Activated CD4-positive, alpha-beta T cell treated with anti-CD3 and anti-CD28 coated beads, Interleukin-2, amount 10 ng/mL, durations not matched to agents 24 days and 14 days (primary cell): ENCODE measurements around the gene ATRNL1. TPM values are rescaled to one million over a fixed set of nuclear protein-coding genes. Genes with fewer than 3 reads are reported as not detected.
"Not testable (repeated sequence)": the region's sequence is repeated elsewhere in the genome, so short reads cannot be mapped to it uniquely, and the experiment has no call there.

Experiments used
- DNase-seq: peaks from one replicate; pipeline ENCODE4 v3.0.0; 2022
- H3K27ac Mint-ChIP-seq: one replicate; pipeline ENCODE4 v1.8.0; 2022; ENCODE audit warnings: mild to moderate bottlenecking, mixed read lengths
- H3K27me3 Mint-ChIP-seq: one replicate; pipeline ENCODE4 v1.8.0; 2022; ENCODE audit warnings: mixed read lengths
- H3K36me3 Mint-ChIP-seq: one replicate; pipeline ENCODE4 v1.8.0; 2022; ENCODE audit warnings: low read depth, mild to moderate bottlenecking, mixed read lengths
- H3K4me1 Mint-ChIP-seq: one replicate; pipeline ENCODE4 v1.8.0; 2021; ENCODE audit warnings: mixed read lengths
- H3K4me3 Mint-ChIP-seq: one replicate; pipeline ENCODE4 v1.8.0; 2022; ENCODE audit warnings: mild to moderate bottlenecking, moderate library complexity, mixed read lengths
- H3K9me3 Mint-ChIP-seq: one replicate; pipeline ENCODE4 v1.8.0; 2021; ENCODE audit warnings: mixed read lengths
- intact Hi-C: fragments of 100-400 bp; cut with micrococcal nuclease; formaldehyde crosslinking; loops from one replicate; pipeline ENCODE4 v1.15.1; 2023
- total RNA-seq: library from RNA; stranded (reverse); gene quantifications from 2 replicates; pipeline ENCODE4 v1.2.3, GENCODE V29; 2022

Gene ATRNL1
- total RNA-seq, 1 donor from 2014 or later, result 0.26 TPM

- Mint-ChIP-seq H3K4me1 (no peaks in the 10 kb centered on the region), H3K27me3 (no peaks in the 10 kb centered on the region), H3K36me3 (no peaks in the 10 kb centered on the region), H3K4me3 (no peak overlapping the region), H3K9me3 (no peaks in the 10 kb centered on the region), H3K27ac (no peak overlapping the region)
- no peak for DNase-seq
- intact Hi-C loops, result no loop called here
These were observed 348.9 kb downstream of the ATRNL1 start for GRCh38 chr10:115441907-115442545.

DNA sequence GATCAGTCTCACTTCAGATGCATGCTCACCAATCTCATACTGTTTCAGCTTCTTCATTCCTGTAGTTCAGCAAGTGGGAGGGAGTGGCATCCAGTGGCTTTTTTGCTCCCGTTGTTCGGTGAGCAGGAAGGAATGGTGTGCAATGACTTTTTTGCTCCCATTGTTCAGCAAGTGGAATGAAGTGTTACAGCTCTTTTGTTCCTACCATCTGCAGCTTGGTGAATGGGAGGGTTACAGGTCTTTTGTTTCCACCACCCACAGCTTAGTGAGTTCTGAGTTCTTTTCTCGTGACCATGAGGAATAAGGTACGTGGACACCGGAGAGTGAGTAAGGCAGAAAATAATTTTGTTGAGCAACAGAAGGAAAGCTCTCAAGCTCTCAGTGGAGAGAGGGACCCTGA lies 363.6 kb downstream of the ATRNL1 start:
- peaks cover 12% of the 10 kb centered on the region for H3K9me3 Mint-ChIP-seq
- no peaks in the 10 kb centered on the region for H3K4me1 Mint-ChIP-seq
- intact Hi-C loops, result no loop called here
- no peaks in the 10 kb centered on the region for H3K27me3 Mint-ChIP-seq
- H3K27ac Mint-ChIP-seq, result no peak overlapping the region
- H3K4me3 Mint-ChIP-seq, result no peak overlapping the region
- H3K36me3 Mint-ChIP-seq, result no peaks in the 10 kb centered on the region
- DNase-seq, result no peak

GRCh38 chr10:115483294-115483693 lies 390.1 kb downstream of the ATRNL1 start:
- no peak overlapping the region for H3K4me3 Mint-ChIP-seq
- no peak overlapping the region for H3K27ac Mint-ChIP-seq
- DNase-seq, result no peak
- intact Hi-C loops, result no loop called here
- H3K36me3 Mint-ChIP-seq, result no peaks in the 10 kb centered on the region
- no peaks in the 10 kb centered on the region for H3K4me1 Mint-ChIP-seq
- H3K27me3 Mint-ChIP-seq, result no peaks in the 10 kb centered on the region
- no peaks in the 10 kb centered on the region for H3K9me3 Mint-ChIP-seq

DNA sequence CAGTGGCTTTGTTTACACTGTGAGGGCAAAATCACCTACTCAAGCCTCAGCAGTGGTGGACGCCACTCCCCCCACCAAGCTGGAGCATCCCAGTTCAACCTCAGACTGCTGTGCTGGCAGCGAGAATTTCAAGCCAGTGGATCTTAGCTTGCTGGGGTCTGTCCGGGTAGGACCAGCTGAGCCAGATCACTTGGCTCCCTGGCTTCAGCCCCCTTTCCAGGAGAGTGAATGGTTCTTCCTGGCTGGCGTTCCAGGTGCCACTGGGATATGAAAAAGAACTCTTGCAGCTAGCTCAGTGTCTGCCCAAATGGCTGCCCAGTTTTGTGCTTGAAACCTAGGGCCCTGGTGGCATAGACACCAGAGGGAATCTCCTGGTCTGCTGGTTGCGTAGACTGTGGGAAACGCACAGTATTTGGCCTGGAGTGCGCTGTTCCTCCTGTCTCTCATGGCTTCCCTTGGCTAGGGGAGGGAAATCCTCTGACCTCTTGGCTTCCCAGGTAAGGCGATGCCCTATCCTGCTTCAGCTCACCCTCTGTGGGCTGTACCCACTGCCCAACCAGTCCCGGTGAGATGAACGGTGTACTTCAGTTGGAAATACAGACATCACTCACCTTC lies 398.5 kb downstream of the ATRNL1 start:
- intact Hi-C loops, result no loop called here
- no peak for DNase-seq
- Mint-ChIP-seq H3K27ac (no peak overlapping the region), H3K36me3 (no peaks in the 10 kb centered on the region), H3K27me3 (no peaks in the 10 kb centered on the region), H3K9me3 (peaks cover 11% of the 10 kb centered on the region), H3K4me1 (no peaks in the 10 kb centered on the region), H3K4me3 (no peak overlapping the region)

DNA sequence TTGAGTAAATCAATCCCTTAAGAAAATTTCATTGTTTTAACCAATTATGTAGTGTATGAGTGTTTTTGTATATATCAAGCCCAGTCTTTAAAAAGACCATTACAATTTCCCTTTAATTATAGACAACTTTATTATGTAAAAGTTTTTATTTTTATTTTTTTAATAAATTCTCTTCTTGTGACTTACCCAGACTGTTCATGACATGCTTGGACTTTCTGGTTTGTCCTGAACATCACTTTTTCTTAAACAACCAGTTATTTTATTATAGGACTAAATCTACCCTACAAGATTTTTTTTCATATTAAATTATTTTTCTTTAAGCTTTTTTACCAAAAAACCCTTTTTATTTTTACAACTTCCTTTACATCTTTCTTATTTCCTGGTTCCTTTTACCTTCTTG lies 410.4 kb downstream of the ATRNL1 start:
- H3K4me3 Mint-ChIP-seq, result no peak overlapping the region
- H3K4me1 Mint-ChIP-seq, result no peaks in the 10 kb centered on the region
- no peaks in the 10 kb centered on the region for H3K9me3 Mint-ChIP-seq
- no peak overlapping the region for H3K27ac Mint-ChIP-seq
- DNase-seq, result no peak
- H3K36me3 Mint-ChIP-seq, result no peaks in the 10 kb centered on the region
- H3K27me3 Mint-ChIP-seq, result no peaks in the 10 kb centered on the region
- intact Hi-C loops, result no loop called here

- no peaks in the 10 kb centered on the region for H3K36me3 Mint-ChIP-seq
- H3K27me3 Mint-ChIP-seq, result no peaks in the 10 kb centered on the region
These were observed 421.7 kb downstream of the ATRNL1 start for GRCh38 chr10:115514895-115515294.

GRCh38 chr10:115525141-115525540 lies 432.0 kb downstream of the ATRNL1 start:
- Mint-ChIP-seq H3K4me3 (no peak overlapping the region), H3K36me3 (no peaks in the 10 kb centered on the region), H3K27me3 (no peaks in the 10 kb centered on the region), H3K9me3 (no peaks in the 10 kb centered on the region), H3K4me1 (no peaks in the 10 kb centered on the region), H3K27ac (no peak overlapping the region)
- intact Hi-C loops, result no loop called here
- no peak for DNase-seq

More at GRCh38 chr10:115514895-115515294, 421.7 kb downstream of the ATRNL1 start:
- no peak overlapping the region for H3K27ac Mint-ChIP-seq
- no peak for DNase-seq
- intact Hi-C loops, result no loop called here
- H3K9me3 Mint-ChIP-seq, result no peaks in the 10 kb centered on the region
- H3K4me3 Mint-ChIP-seq, result no peak overlapping the region
- no peaks in the 10 kb centered on the region for H3K4me1 Mint-ChIP-seq

DNA sequence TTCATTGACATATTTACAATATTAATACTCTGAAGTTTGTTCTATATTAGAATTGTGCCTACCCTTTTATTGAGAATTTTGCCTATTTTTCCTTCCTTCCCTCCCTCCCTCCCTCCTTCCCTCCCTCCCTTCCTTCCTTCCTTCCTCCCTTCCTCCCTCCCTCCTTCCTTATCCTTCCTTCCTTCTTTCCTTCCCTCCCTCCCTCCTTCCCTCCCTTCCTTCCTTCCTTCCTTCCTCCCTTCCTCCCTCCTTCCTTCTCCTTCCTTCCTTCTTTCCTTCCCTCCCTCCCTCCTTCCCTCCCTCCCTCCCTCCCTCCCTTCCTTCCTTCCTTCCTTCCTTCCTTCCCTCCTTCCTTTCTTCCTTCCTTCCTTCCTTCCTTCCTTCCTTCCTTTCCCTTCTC lies 434.5 kb downstream of the ATRNL1 start:
- H3K27me3 Mint-ChIP-seq, H3K27ac Mint-ChIP-seq, H3K4me1 Mint-ChIP-seq, H3K36me3 Mint-ChIP-seq, H3K4me3 Mint-ChIP-seq, DNase-seq, intact Hi-C loops, H3K9me3 Mint-ChIP-seq: not testable (repeated sequence)

DNA sequence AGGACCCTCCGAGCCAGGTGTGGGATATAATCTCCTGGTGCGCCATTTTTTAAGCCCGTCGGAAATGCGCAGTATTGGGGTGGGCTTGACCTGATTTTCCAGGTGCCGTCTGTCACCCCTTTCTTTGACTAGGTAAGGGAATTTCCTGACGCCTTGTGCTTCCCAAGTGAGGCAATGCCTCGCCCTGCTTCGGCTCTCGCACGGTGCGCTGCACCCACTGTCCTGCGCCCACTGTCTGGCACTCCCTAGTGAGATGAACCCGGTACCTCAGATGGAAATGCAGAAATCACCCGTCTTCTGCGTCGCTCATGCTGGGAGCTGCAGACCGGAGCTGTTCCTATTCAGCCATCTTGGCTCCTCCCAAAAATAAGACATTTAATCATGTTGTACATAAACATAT lies 443.2 kb downstream of the ATRNL1 start:
- DNase-seq, H3K27me3 Mint-ChIP-seq, intact Hi-C loops, H3K27ac Mint-ChIP-seq, H3K36me3 Mint-ChIP-seq, H3K9me3 Mint-ChIP-seq, H3K4me1 Mint-ChIP-seq, H3K4me3 Mint-ChIP-seq: not testable (repeated sequence)

DNA sequence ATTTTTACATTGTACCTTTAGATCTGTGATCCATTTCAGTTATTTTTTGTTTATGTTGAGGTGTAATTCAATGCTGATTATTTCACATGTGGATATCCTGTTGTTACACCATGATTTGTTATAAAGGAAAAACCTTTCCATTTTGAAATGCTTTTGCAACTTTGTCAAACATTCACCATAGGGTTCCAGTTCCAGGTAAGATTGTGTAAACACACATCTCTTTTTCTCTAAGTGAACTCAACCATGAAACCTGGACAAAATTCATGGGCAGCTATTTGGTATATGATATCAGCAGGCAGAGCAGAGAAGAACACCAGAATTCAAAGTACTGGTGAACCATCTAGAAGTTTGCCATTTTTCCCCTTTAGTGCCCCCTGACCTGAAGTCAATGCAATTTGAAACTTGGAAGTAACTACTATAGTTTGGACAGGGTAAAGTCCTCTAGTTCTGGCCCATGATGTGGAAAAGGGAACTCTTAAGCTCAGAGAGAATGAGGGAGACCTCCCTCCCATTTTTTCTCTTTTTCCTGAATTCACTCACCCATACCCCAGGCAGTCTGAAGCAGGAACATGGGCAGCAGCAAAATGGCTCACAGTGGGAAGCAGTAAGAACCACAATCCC lies 446.1 kb downstream of the ATRNL1 start:
- Mint-ChIP-seq H3K36me3 (no peaks in the 10 kb centered on the region), H3K4me3 (no peak overlapping the region), H3K27ac (no peak overlapping the region), H3K4me1 (no peaks in the 10 kb centered on the region), H3K27me3 (no peaks in the 10 kb centered on the region), H3K9me3 (no peaks in the 10 kb centered on the region)
- DNase-seq, result no peak
- intact Hi-C loops, result no loop called here

GRCh38 chr10:115555887-115556402 lies 462.8 kb downstream of the ATRNL1 start:
- no peaks in the 10 kb centered on the region for H3K4me1 Mint-ChIP-seq
- no peaks in the 10 kb centered on the region for H3K9me3 Mint-ChIP-seq
- H3K36me3 Mint-ChIP-seq, result no peaks in the 10 kb centered on the region
- DNase-seq, result no peak
- no peak overlapping the region for H3K27ac Mint-ChIP-seq
- intact Hi-C loops, result no loop called here
- H3K4me3 Mint-ChIP-seq, result no peak overlapping the region
- H3K27me3 Mint-ChIP-seq, result no peaks in the 10 kb centered on the region

- no peaks in the 10 kb centered on the region for H3K9me3 Mint-ChIP-seq
- no peaks in the 10 kb centered on the region for H3K4me1 Mint-ChIP-seq
- no peak for DNase-seq
- H3K27ac Mint-ChIP-seq, result no peak overlapping the region
- no peak overlapping the region for H3K4me3 Mint-ChIP-seq
- intact Hi-C loops, result no loop called here
- no peaks in the 10 kb centered on the region for H3K27me3 Mint-ChIP-seq
- no peaks in the 10 kb centered on the region for H3K36me3 Mint-ChIP-seq
These were observed 465.1 kb downstream of the ATRNL1 start for GRCh38 chr10:115558252-115558651.

- intact Hi-C loops, result no loop called here
- no peaks in the 10 kb centered on the region for H3K27me3 Mint-ChIP-seq
- no peak overlapping the region for H3K4me3 Mint-ChIP-seq
- H3K4me1 Mint-ChIP-seq, result no peaks in the 10 kb centered on the region
- H3K36me3 Mint-ChIP-seq, result no peaks in the 10 kb centered on the region
- no peaks in the 10 kb centered on the region for H3K9me3 Mint-ChIP-seq
- no peak for DNase-seq
- H3K27ac Mint-ChIP-seq, result no peak overlapping the region
These were observed 473.7 kb downstream of the ATRNL1 start for GRCh38 chr10:115566867-115567266.

DNA sequence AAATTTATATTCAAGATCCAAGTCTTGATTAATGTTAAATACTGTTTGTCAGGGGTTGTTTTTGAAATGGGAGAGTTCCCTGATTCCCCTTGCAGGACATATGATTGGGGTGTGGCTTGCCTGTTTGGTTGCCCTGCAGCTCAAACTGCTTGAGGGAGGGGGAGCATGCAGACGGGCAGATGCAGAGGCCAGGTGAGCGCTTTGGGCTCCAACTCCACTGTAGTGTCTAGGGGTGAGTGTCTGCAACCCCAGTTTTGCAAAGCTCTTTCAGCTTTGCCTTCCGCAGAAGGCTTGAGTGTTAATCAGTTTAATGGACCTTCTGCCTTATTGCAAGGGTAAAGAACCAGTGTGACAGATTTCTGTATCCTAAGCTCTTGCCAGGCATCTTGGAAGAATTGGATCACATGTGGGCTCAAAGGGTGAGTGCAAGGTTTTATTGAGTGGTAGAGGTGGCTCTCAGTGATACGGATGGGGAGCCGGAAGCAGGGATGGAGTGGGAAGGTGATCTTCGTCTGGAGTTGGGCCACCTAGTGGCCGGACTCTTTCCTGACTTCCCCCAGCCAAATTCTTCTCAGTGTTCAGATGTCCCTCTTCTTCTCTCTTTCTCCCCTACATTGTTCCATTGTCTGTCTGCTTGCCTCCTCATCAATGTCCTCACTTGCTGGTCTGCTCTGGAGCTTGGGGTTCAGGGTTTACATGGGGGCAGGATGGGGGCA lies 479.7 kb downstream of the ATRNL1 start:
- intact Hi-C loops, result no loop called here
- no peaks in the 10 kb centered on the region for H3K9me3 Mint-ChIP-seq
- no peak overlapping the region for H3K27ac Mint-ChIP-seq
- DNase-seq, result no peak
- H3K36me3 Mint-ChIP-seq, result no peaks in the 10 kb centered on the region
- H3K27me3 Mint-ChIP-seq, result no peaks in the 10 kb centered on the region
- no peaks in the 10 kb centered on the region for H3K4me1 Mint-ChIP-seq
- H3K4me3 Mint-ChIP-seq, result no peak overlapping the region
